HEK293 (cell line): ENCODE results near the gene HERC3.

ENCODE experiments used
- CTCF ChIA-PET: fragments of 350-600 bp; formaldehyde crosslinking; extraction: SDS; loops from one replicate; lab custom pipeline; 2021; ENCODE audit warnings: antibody characterized with exemption; lab: Yijun Ruan, JAX
- POLR2A ChIA-PET: fragments of 300-600 bp; formaldehyde crosslinking; extraction: SDS; loops from one replicate; lab custom pipeline; 2020; ENCODE audit warnings: antibody characterized with exemption, inconsistent platforms; lab: Yijun Ruan, JAX
- H3K27ac ChIP-seq: fragments of 200-500 bp; sonication (Bioruptor generic); 2 replicates; pipeline ENCODE4 v1.5.1; 2014; ENCODE audit warnings: low read depth, low read length, control low read depth, inconsistent platforms; ENCODE audit errors: extremely low read depth
- H3K36me3 ChIP-seq, 2 experiments: fragments of 200-500 bp in 1 of 2; sonication (Bioruptor generic) in 1 of 2; 1 replicate in 1 of 2; 2 replicates in 1 of 2; pipeline ENCODE4 v1.5.1; 2014 to 2017; ENCODE audit warnings: inconsistent platforms in 2 of 2, low read length in 2 of 2; ENCODE audit not compliant: control insufficient read depth in 2 of 2, insufficient read depth in 1 of 2
- H3K4me1 ChIP-seq: fragments of 200-500 bp; sonication (Bioruptor generic); 2 replicates; pipeline ENCODE4 v1.5.1; 2014; ENCODE audit warnings: mild to moderate bottlenecking, low read length, inconsistent platforms; ENCODE audit not compliant: control insufficient read depth, insufficient read depth
- H3K4me3 ChIP-seq: 2 replicates; pipeline ENCODE4 v1.5.1; 2011; ENCODE audit warnings: low read depth, mild to moderate bottlenecking, control low read depth, low read length, moderate library complexity
- H3K9me3 ChIP-seq: fragments of 200-500 bp; sonication (Bioruptor generic); 2 replicates; pipeline ENCODE4 v1.5.1; 2014; ENCODE audit warnings: low read depth, low read length, inconsistent platforms; ENCODE audit not compliant: control insufficient read depth, insufficient read depth
- ATF2 ChIP-seq: fragments of 450-650 bp; formaldehyde crosslinking; IDR thresholded peaks from 2 replicates; pipeline ENCODE4 v1.5.1; 2016; ENCODE audit warnings: missing biosample characterization, missing genetic modification characterization, low read depth
- BCL11B ChIP-seq: fragments of 450-650 bp; formaldehyde crosslinking; IDR thresholded peaks from 2 replicates; pipeline ENCODE4 v1.5.1; 2016; ENCODE audit warnings: low read depth, missing biosample characterization, missing genetic modification characterization
- FEZF1 ChIP-seq: fragments of 450-650 bp; formaldehyde crosslinking; IDR thresholded peaks from 2 replicates; pipeline ENCODE4 v1.5.1; 2016; ENCODE audit warnings: missing biosample characterization, missing genetic modification characterization
- REPIN1 ChIP-seq: fragments of 450-650 bp; formaldehyde crosslinking; IDR thresholded peaks from 2 replicates; pipeline ENCODE4 v1.5.1; 2017; ENCODE audit warnings: missing biosample characterization, missing genetic modification characterization, low read depth
- WT1 ChIP-seq: fragments of 450-650 bp; formaldehyde crosslinking; IDR thresholded peaks from 2 replicates; pipeline ENCODE4 v1.5.1; 2016; ENCODE audit warnings: missing biosample characterization, missing genetic modification characterization
- ZBTB20 ChIP-seq: fragments of 450-650 bp; formaldehyde crosslinking; IDR thresholded peaks from 2 replicates; pipeline ENCODE4 v1.5.1; 2016; ENCODE audit warnings: missing biosample characterization, missing genetic modification characterization
- ZFP3 ChIP-seq: fragments of 450-650 bp; formaldehyde crosslinking; IDR thresholded peaks from 2 replicates; pipeline ENCODE4 v1.5.1; 2016; ENCODE audit warnings: low read depth, missing biosample characterization, missing genetic modification characterization
- ZFP41 ChIP-seq: fragments of 450-650 bp; formaldehyde crosslinking; IDR thresholded peaks from 2 replicates; pipeline ENCODE4 v1.5.1; 2016; ENCODE audit warnings: missing biosample characterization, missing genetic modification characterization, borderline replicate concordance
- ZNF132 ChIP-seq: fragments of 450-650 bp; formaldehyde crosslinking; IDR thresholded peaks from 2 replicates; pipeline ENCODE4 v1.5.1; 2017; ENCODE audit warnings: missing biosample characterization, missing genetic modification characterization, borderline replicate concordance
- ZNF148 ChIP-seq: fragments of 450-650 bp; formaldehyde crosslinking; IDR thresholded peaks from 2 replicates; pipeline ENCODE4 v1.5.0; 2017; ENCODE audit warnings: missing biosample characterization, missing genetic modification characterization, borderline replicate concordance
- ZNF157 ChIP-seq: fragments of 450-650 bp; formaldehyde crosslinking; IDR thresholded peaks from 2 replicates; pipeline ENCODE4 v1.5.1; 2016; ENCODE audit warnings: missing biosample characterization, missing genetic modification characterization
- ZNF211 ChIP-seq: fragments of 450-650 bp; formaldehyde crosslinking; IDR thresholded peaks from 2 replicates; pipeline ENCODE4 v1.5.1; 2016; ENCODE audit warnings: low read depth, missing biosample characterization, missing genetic modification characterization
- ZNF23 ChIP-seq: fragments of 450-650 bp; formaldehyde crosslinking; IDR thresholded peaks from 2 replicates; pipeline ENCODE4 v1.5.1; 2016; ENCODE audit warnings: missing biosample characterization, missing genetic modification characterization, borderline replicate concordance
- ZNF24 ChIP-seq: fragments of 450-650 bp; formaldehyde crosslinking; IDR thresholded peaks from 2 replicates; pipeline ENCODE4 v1.5.1; 2016; ENCODE audit warnings: missing biosample characterization, missing genetic modification characterization
- ZNF274 ChIP-seq, 2 experiments: fragments of 200-500 bp in 1 of 2; fragments of 450-650 bp in 1 of 2; sonication (Bioruptor generic) in 1 of 2; formaldehyde crosslinking in 1 of 2; IDR thresholded peaks; 2 replicates each; pipeline versions ENCODE4 v1.5.1 to v1.6.1; 2014 to 2016; ENCODE audit warnings: borderline replicate concordance in 1 of 2, inconsistent platforms in 1 of 2, low read length in 1 of 2, missing biosample characterization in 1 of 2, missing genetic modification characterization in 1 of 2
- ZNF341 ChIP-seq: fragments of 450-650 bp; formaldehyde crosslinking; IDR thresholded peaks from 2 replicates; pipeline ENCODE4; 2016; ENCODE audit warnings: low read depth, missing biosample characterization, missing genetic modification characterization
- ZNF48 ChIP-seq: fragments of 450-650 bp; formaldehyde crosslinking; IDR thresholded peaks from 2 replicates; pipeline ENCODE4 v1.5.1; 2016; ENCODE audit warnings: missing biosample characterization, missing genetic modification characterization
- ZNF488 ChIP-seq: fragments of 450-650 bp; formaldehyde crosslinking; IDR thresholded peaks from 2 replicates; pipeline ENCODE4 v1.5.1; 2016; ENCODE audit warnings: missing biosample characterization, missing genetic modification characterization
- ZNF521 ChIP-seq: fragments of 450-650 bp; formaldehyde crosslinking; IDR thresholded peaks from 2 replicates; pipeline ENCODE4 v1.5.1; 2017; ENCODE audit warnings: missing biosample characterization, mild to moderate bottlenecking, missing genetic modification characterization
- ZNF585B ChIP-seq: fragments of 450-650 bp; formaldehyde crosslinking; IDR thresholded peaks from 2 replicates; pipeline ENCODE4 v1.5.1; 2016; ENCODE audit warnings: missing biosample characterization, missing genetic modification characterization
- ZNF600 ChIP-seq: fragments of 450-650 bp; formaldehyde crosslinking; IDR thresholded peaks from 2 replicates; pipeline ENCODE4 v1.5.1; 2016; ENCODE audit warnings: missing biosample characterization, missing genetic modification characterization
- ZNF629 ChIP-seq: fragments of 450-650 bp; formaldehyde crosslinking; IDR thresholded peaks from 2 replicates; pipeline ENCODE4 v1.5.1; 2017; ENCODE audit warnings: missing biosample characterization, missing genetic modification characterization
- ZNF704 ChIP-seq: fragments of 450-650 bp; formaldehyde crosslinking; IDR thresholded peaks from 2 replicates; pipeline ENCODE4 v1.5.1; 2016; ENCODE audit warnings: missing biosample characterization, missing genetic modification characterization
- ZNF747 ChIP-seq: fragments of 450-650 bp; formaldehyde crosslinking; IDR thresholded peaks from 2 replicates; pipeline ENCODE4 v1.5.1; 2016; ENCODE audit warnings: missing biosample characterization, missing genetic modification characterization
- ZNF768 ChIP-seq: fragments of 450-650 bp; formaldehyde crosslinking; IDR thresholded peaks from 2 replicates; pipeline ENCODE4 v1.5.1; 2018; ENCODE audit warnings: missing biosample characterization, mild to moderate bottlenecking, missing genetic modification characterization

HERC3 gene

GRCh38 chr4:88731381-88731780 is 139.1 kb downstream of the HERC3 start:
- no peak overlapping the region for H3K4me3 ChIP-seq
- no peaks in the 10 kb centered on the region for H3K4me1 ChIP-seq
- ChIA-PET CTCF (no interaction called here), POLR2A (no interaction called here)
- TF ChIP-seq ATF2 (no peak), ZNF704 (tag by site-specific recombination) (no peak), ZNF521 (tag by site-specific recombination) (no peak), ZNF211 (tag by site-specific recombination) (no peak), ZNF157 (tag by site-specific recombination) (no peak), ZNF488 (tag by site-specific recombination) (no peak), ZNF341 (tag by site-specific recombination) (no peak), ZNF768 (tag by site-specific recombination) (no peak), FEZF1 (no peak), REPIN1 (tag by site-specific recombination) (no peak), ZNF148 (tag by site-specific recombination) (no peak)
- TF ChIP-seq, all 188 proteins: peak for 0
- Histone ChIP-seq H3K9me3 (no peaks in the 10 kb centered on the region), H3K27ac (no peak overlapping the region), H3K36me3 (peaks cover 0 to 50% of the 10 kb centered on the region in 2 experiments)

GRCh38 chr4:88732714-88733368 is 140.6 kb downstream of the HERC3 start:
- Histone ChIP-seq H3K4me3 (no peak overlapping the region), H3K9me3 (no peaks in the 10 kb centered on the region), H3K4me1 (no peaks in the 10 kb centered on the region), H3K27ac (no peak overlapping the region), H3K36me3 (peaks cover 0 to 41% of the 10 kb centered on the region in 2 experiments)
- ChIA-PET POLR2A (no interaction called here), CTCF (interaction anchor here (0.7 kb wide), 1 partner anchor 113 kb away, joined by 3 read pairs; no protein-coding TSS in a partner anchor)
- TF ChIP-seq ZBTB20 (tag by site-specific recombination) (no peak), ZNF132 (tag by site-specific recombination) (no peak), ZNF24 (no peak), ZNF23 (tag by site-specific recombination) (no peak), ZFP3 (no peak), ZNF274 (IDR thresholded peaks at IDR 0.05; ENCODE audit: low read length) (no peak), ZNF274 (tag by site-specific recombination; IDR thresholded peaks at IDR 0.05; ENCODE audit: borderline replicate concordance) (no peak), ZNF48 (tag by site-specific recombination) (no peak), ZNF629 (no peak), ZFP41 (no peak), ZNF600 (no peak), ZNF747 (tag by site-specific recombination) (no peak), ZNF585B (tag by site-specific recombination) (no peak), WT1 (no peak), BCL11B (tag by site-specific recombination) (no peak)
